Lower leg skin (tissue), 3 donors: Measurements from ENCODE around the gene NIP7.

Experiments
- POLR2A ChIP-seq, 2 donors: fragments of 450-650 bp; IDR thresholded peaks; one replicate each; pipeline ENCODE4 v1.6.1; 2016 to 2017; ENCODE audit warnings: antibody characterized with exemption in 2 of 2, mild to moderate bottlenecking in 1 of 2, moderate library complexity in 1 of 2
- TF ChIP-seq, protein P1 (sequence below), 3 donors: fragments of 450-650 bp; IDR thresholded peaks; one replicate each; pipeline ENCODE4 v1.5.1; 2016; ENCODE audit warnings: antibody characterized with exemption in 3 of 3, mild to moderate bottlenecking in 3 of 3, moderate library complexity in 2 of 3

DNA sequence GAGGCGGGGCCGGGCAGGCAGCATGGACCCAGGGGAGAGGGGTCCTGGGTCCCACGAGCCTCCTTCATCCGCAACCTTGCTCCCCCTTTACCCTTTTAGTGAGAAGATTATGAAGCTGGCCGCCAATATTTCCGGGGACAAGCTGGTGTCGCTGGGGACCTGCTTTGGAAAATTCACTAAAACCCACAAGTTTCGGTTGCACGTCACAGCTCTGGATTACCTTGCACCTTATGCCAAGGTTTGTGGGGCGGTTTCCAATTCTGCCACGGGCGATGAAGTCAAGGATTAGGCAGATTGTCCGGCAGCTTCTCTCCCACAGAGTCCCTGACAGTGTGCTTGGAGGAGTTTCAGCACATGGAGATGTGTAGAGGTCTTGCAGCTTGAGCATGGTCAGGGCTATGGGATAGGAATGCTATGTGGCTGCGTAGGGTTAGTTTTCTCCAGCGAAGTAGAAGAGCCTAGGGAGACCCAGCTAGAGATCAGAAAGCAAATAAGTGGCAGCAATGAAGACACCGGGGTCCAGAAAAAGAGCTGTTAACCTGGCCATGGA lies 598 bp downstream of the NIP7 start:
- TF ChIP-seq, protein P1, sequence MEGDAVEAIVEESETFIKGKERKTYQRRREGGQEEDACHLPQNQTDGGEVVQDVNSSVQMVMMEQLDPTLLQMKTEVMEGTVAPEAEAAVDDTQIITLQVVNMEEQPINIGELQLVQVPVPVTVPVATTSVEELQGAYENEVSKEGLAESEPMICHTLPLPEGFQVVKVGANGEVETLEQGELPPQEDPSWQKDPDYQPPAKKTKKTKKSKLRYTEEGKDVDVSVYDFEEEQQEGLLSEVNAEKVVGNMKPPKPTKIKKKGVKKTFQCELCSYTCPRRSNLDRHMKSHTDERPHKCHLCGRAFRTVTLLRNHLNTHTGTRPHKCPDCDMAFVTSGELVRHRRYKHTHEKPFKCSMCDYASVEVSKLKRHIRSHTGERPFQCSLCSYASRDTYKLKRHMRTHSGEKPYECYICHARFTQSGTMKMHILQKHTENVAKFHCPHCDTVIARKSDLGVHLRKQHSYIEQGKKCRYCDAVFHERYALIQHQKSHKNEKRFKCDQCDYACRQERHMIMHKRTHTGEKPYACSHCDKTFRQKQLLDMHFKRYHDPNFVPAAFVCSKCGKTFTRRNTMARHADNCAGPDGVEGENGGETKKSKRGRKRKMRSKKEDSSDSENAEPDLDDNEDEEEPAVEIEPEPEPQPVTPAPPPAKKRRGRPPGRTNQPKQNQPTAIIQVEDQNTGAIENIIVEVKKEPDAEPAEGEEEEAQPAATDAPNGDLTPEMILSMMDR (IDR thresholded peaks at IDR 0.05), result no peak
- TF ChIP-seq POLR2A (IDR thresholded peaks at IDR 0.05), result no peak
